Neural progenitor cell (in vitro differentiated cells): Measurements from ENCODE around the gene AP5S1.

Experiments
- EZH2 ChIP-seq: fragments of 200-600 bp; sonication (generic); IDR thresholded peaks from 2 replicates; pipeline ENCODE4 v1.6.1; 2017; ENCODE audit warnings: antibody characterized with exemption, mild to moderate bottlenecking, moderate library complexity
- EZH2phosphoT487 ChIP-seq: fragments of 200-600 bp; sonication (generic); IDR thresholded peaks from 2 replicates; pipeline ENCODE4 v1.6.1; 2017; ENCODE audit warnings: antibody characterized with exemption
- TF ChIP-seq, protein P1 (sequence below): fragments of 200-600 bp; sonication (generic); IDR thresholded peaks from 2 replicates; pipeline ENCODE4 v1.5.1; 2017; ENCODE audit warnings: antibody characterized with exemption, mild to moderate bottlenecking

- no peak for TF ChIP-seq EZH2phosphoT487
- TF ChIP-seq, protein P1, sequence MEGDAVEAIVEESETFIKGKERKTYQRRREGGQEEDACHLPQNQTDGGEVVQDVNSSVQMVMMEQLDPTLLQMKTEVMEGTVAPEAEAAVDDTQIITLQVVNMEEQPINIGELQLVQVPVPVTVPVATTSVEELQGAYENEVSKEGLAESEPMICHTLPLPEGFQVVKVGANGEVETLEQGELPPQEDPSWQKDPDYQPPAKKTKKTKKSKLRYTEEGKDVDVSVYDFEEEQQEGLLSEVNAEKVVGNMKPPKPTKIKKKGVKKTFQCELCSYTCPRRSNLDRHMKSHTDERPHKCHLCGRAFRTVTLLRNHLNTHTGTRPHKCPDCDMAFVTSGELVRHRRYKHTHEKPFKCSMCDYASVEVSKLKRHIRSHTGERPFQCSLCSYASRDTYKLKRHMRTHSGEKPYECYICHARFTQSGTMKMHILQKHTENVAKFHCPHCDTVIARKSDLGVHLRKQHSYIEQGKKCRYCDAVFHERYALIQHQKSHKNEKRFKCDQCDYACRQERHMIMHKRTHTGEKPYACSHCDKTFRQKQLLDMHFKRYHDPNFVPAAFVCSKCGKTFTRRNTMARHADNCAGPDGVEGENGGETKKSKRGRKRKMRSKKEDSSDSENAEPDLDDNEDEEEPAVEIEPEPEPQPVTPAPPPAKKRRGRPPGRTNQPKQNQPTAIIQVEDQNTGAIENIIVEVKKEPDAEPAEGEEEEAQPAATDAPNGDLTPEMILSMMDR: no peak
- no peak for TF ChIP-seq EZH2
Observed at GRCh38 chr20:3777381-3777715, 43.0 kb upstream of the AP5S1 start.
